H1 (cell line): ENCODE results near the gene FBXO17. TPM values are rescaled to one million over a fixed set of nuclear protein-coding genes. Genes with fewer than 3 reads are reported as not detected.

ENCODE experiments used
- CTCF ChIA-PET: fragments of 300-600 bp; sonication (Branson Sonifier 250); formaldehyde crosslinking; loops from one replicate; lab custom pipeline; 2021; ENCODE audit not compliant: partially characterized antibody; lab: Charles Lee
- POLR2A ChIA-PET: fragments of 300-600 bp; sonication (Branson Sonifier 250); formaldehyde crosslinking; loops from one replicate; lab custom pipeline; 2021; ENCODE audit warnings: inconsistent platforms; ENCODE audit not compliant: partially characterized antibody; lab: Charles Lee
- DNase-seq, 2 experiments: peaks; one replicate each; pipeline versions ENCODE4 v3.0.0 to v3.0.0-alpha.2; 2010 to 2022; ENCODE audit warnings: low spot score in 2 of 2, low read depth in 1 of 2, mixed read lengths in 1 of 2
- FAIRE-seq: peaks from 2 replicates; lab custom pipeline; 2011; peaks lifted over from hg19 to GRCh38; lab: Jason Lieb, UNC
- H2AFZ ChIP-seq: 2 replicates; pipeline ENCODE4 v1.8.1; 2012; ENCODE audit warnings: low read length, inconsistent platforms
- H2AK5ac ChIP-seq: 2 replicates; pipeline ENCODE4 v1.6.1; 2013; ENCODE audit warnings: low read depth, low read length
- H2BK120ac ChIP-seq: replicated peaks from 2 replicates; pipeline ENCODE3; 2013; ENCODE audit warnings: low read depth, low read length, inconsistent platforms
- H2BK12ac ChIP-seq: 2 replicates; pipeline ENCODE4 v1.6.1; 2013; ENCODE audit warnings: low read depth, low read length
- H2BK15ac ChIP-seq: 2 replicates; pipeline ENCODE4 v1.6.1; 2013; ENCODE audit warnings: low read length
- H2BK20ac ChIP-seq: 2 replicates; pipeline ENCODE4 v1.6.1; 2013; ENCODE audit warnings: low read length
- H2BK5ac ChIP-seq: 2 replicates; pipeline ENCODE4 v1.6.1; 2013; ENCODE audit warnings: low read depth, low read length
- H3K14ac ChIP-seq: 2 replicates; pipeline ENCODE4 v1.6.1; 2013; ENCODE audit warnings: inconsistent platforms; ENCODE audit not compliant: insufficient read length
- H3K18ac ChIP-seq: 2 replicates; pipeline ENCODE4 v1.6.1; 2013; ENCODE audit warnings: low read length; ENCODE audit errors: extremely low read depth
- H3K23ac ChIP-seq: 2 replicates; pipeline ENCODE4 v1.6.1; 2013; ENCODE audit warnings: inconsistent platforms; ENCODE audit not compliant: insufficient read length
- H3K23me2 ChIP-seq: 2 replicates; pipeline ENCODE4 v1.6.1; 2013; ENCODE audit warnings: low read depth, low read length
- H3K27ac ChIP-seq: 2 replicates; pipeline ENCODE4 v1.6.1; 2011; ENCODE audit warnings: low read depth, low read length, inconsistent platforms
- H3K27me3 ChIP-seq, 4 experiments: replicated peaks in 1 of 4; 1 replicate in 1 of 4; 2 replicates in 3 of 4; pipeline versions ENCODE4 v1.6.1 to v1.8.1; 2011 to 2013; ENCODE audit warnings: low read length in 3 of 4, mild to moderate bottlenecking in 3 of 4, inconsistent platforms in 2 of 4, mixed read lengths in 2 of 4, moderate library complexity in 1 of 4; ENCODE audit not compliant: control insufficient read depth in 3 of 4, insufficient read depth in 3 of 4; ENCODE audit errors: extremely low read depth in 1 of 4
- H3K36me3 ChIP-seq, 4 experiments: 2 replicates each; pipeline versions ENCODE4 v1.6.1 to v1.8.1; 2011 to 2013; ENCODE audit warnings: mild to moderate bottlenecking in 4 of 4, low read length in 3 of 4, moderate library complexity in 2 of 4, control low read depth in 1 of 4, inconsistent platforms in 1 of 4; ENCODE audit not compliant: insufficient read depth in 4 of 4, control insufficient read depth in 2 of 4
- H3K4ac ChIP-seq: replicated peaks from 2 replicates; pipeline ENCODE3; 2013; ENCODE audit warnings: low read length, low read depth, mixed read lengths, inconsistent platforms; ENCODE audit not compliant: insufficient read length
- H3K4me1 ChIP-seq, 4 experiments: replicated peaks in 1 of 4; 1 replicate in 1 of 4; 2 replicates in 3 of 4; pipeline versions ENCODE4 v1.6.1 to v1.8.1; 2011 to 2013; ENCODE audit warnings: low read length in 3 of 4, inconsistent platforms in 2 of 4, mixed read lengths in 1 of 4; ENCODE audit not compliant: insufficient read depth in 4 of 4, control insufficient read depth in 3 of 4
- H3K4me2 ChIP-seq, 2 experiments: 2 replicates each; pipeline versions ENCODE4 v1.6.1 to v1.8.1; 2011 to 2013; ENCODE audit warnings: low read depth in 2 of 2, low read length in 2 of 2, control low read depth in 1 of 2, inconsistent platforms in 1 of 2, mild to moderate bottlenecking in 1 of 2; ENCODE audit not compliant: insufficient read depth in 1 of 2
- H3K4me3 ChIP-seq, 4 experiments: fragments of 200-600, 300-600 bp in 1 of 4; sonication (generic), shearing (Covaris generic), sonication (Bioruptor Twin) in 1 of 4; 2 replicates each; pipeline versions ENCODE4 v1.5.1 to v1.8.1; 2011 to 2016; ENCODE audit warnings: low read length in 4 of 4, low read depth in 3 of 4, control low read depth in 2 of 4, inconsistent platforms in 2 of 4, mild to moderate bottlenecking in 2 of 4, mixed read lengths in 1 of 4, moderate library complexity in 1 of 4; ENCODE audit not compliant: insufficient read depth in 2 of 4; ENCODE audit errors: extremely low read depth in 1 of 4
- H3K56ac ChIP-seq: replicated peaks from 2 replicates; pipeline ENCODE3; 2013; ENCODE audit warnings: low read depth, mild to moderate bottlenecking, mixed read lengths, low read length, inconsistent platforms; ENCODE audit not compliant: insufficient read length
- H3K79me1 ChIP-seq: 2 replicates; pipeline ENCODE4 v1.6.1; 2013; ENCODE audit warnings: low read depth, low read length, control low read depth
- H3K79me2 ChIP-seq, 2 experiments: 2 replicates each; pipeline versions ENCODE4 v1.6.1 to v1.8.1; 2012 to 2013; ENCODE audit warnings: low read length in 2 of 2, mild to moderate bottlenecking in 2 of 2, inconsistent platforms in 1 of 2; ENCODE audit not compliant: insufficient read depth in 2 of 2, control insufficient read depth in 1 of 2
- H3K9ac ChIP-seq, 4 experiments: replicated peaks in 1 of 4; 1 replicate in 1 of 4; 2 replicates in 3 of 4; pipeline versions ENCODE4 v1.6.1 to v1.8.1; 2011 to 2013; ENCODE audit warnings: low read depth in 3 of 4, low read length in 3 of 4, control low read depth in 2 of 4, mild to moderate bottlenecking in 2 of 4, moderate library complexity in 2 of 4, inconsistent platforms in 1 of 4; ENCODE audit errors: extremely low read depth in 1 of 4
- H3K9me3 ChIP-seq, 2 experiments: 2 replicates each; pipeline versions ENCODE4 v1.6.1 to v1.8.1; 2012 to 2013; ENCODE audit warnings: mild to moderate bottlenecking in 2 of 2, moderate library complexity in 2 of 2, control low read depth in 1 of 2, inconsistent platforms in 1 of 2, low read depth in 1 of 2, low read length in 1 of 2, mixed read lengths in 1 of 2; ENCODE audit not compliant: insufficient read depth in 2 of 2
- H4K20me1 ChIP-seq, 2 experiments: replicated peaks in 1 of 2; 2 replicates each; pipeline versions ENCODE3 to v1.8.1; 2011 to 2013; ENCODE audit warnings: inconsistent platforms in 2 of 2, low read length in 2 of 2, mild to moderate bottlenecking in 1 of 2; ENCODE audit not compliant: insufficient read depth in 2 of 2, control insufficient read depth in 1 of 2
- H4K5ac ChIP-seq: 2 replicates; pipeline ENCODE4 v1.6.1; 2013; ENCODE audit warnings: low read length, low read depth, mixed read lengths, inconsistent platforms; ENCODE audit not compliant: insufficient read length
- H4K8ac ChIP-seq: 2 replicates; pipeline ENCODE4 v1.8.0; 2013; ENCODE audit warnings: mild to moderate bottlenecking, moderate library complexity, low read length, inconsistent platforms; ENCODE audit not compliant: insufficient read depth; ENCODE audit errors: extremely low read depth
- H4K91ac ChIP-seq: replicated peaks from 2 replicates; pipeline ENCODE3; 2013; ENCODE audit warnings: low read length, mixed read lengths, inconsistent platforms; ENCODE audit not compliant: insufficient read length
- CBX8 ChIP-seq: fragments of 300-800, 300-1000 bp; sonication (generic); IDR thresholded peaks from 2 replicates; pipeline ENCODE4 v1.7.1; 2016; ENCODE audit warnings: low read depth, low read length, borderline replicate concordance
- MAFK ChIP-seq: IDR thresholded peaks from 2 replicates; pipeline ENCODE4 v1.6.1; 2012; ENCODE audit warnings: low read depth, mild to moderate bottlenecking, improper control_type of control experiment, low read length
- NRF1 ChIP-seq: IDR thresholded peaks from 2 replicates; pipeline ENCODE4 v1.6.1; 2011; ENCODE audit warnings: mild to moderate bottlenecking, low read depth, low read length, improper control_type of control experiment
- RFX5 ChIP-seq: IDR thresholded peaks from 2 replicates; pipeline ENCODE4 v1.6.1; 2011; ENCODE audit warnings: low read depth, low read length, improper control_type of control experiment, borderline replicate concordance
- SUZ12 ChIP-seq: fragments of 200-600 bp; sonication (generic); IDR thresholded peaks from 2 replicates; pipeline ENCODE4 v1.6.1; 2012; ENCODE audit warnings: mild to moderate bottlenecking, inconsistent platforms, low read length, moderate library complexity, mixed read lengths
- WGBS, 2 experiments: shearing (Covaris generic) in 1 of 2; methylation state at CpG; one replicate each; pipeline versions ENCODE4 v1.1.6 to v1.1.7; 2013 to 2015; ENCODE audit warnings: low lambda C conversion rate in 2 of 2, mixed read lengths in 2 of 2, inconsistent platforms in 1 of 2, low coverage in 1 of 2, missing lambda C conversion rate in 1 of 2; ENCODE audit not compliant: insufficient replicate concordance in 2 of 2, insufficient coverage in 1 of 2, insufficient read length in 1 of 2; ENCODE audit errors: extremely low coverage in 1 of 2, missing lambda C conversion rate in 1 of 2; 5-methylcytosine and 5-hydroxymethylcytosine counted together
- polyA plus RNA-seq, 7 experiments: library from polyadenylated mRNA; depleted of rRNA in 3 of 7; stranded (reverse) in 5 of 7; unstranded in 2 of 7; fragments of >200 nt in 5 of 7; fragments of 200-250 nt in 2 of 7; gene quantifications; 1 replicate in 5 of 7; 2 replicates in 1 of 7; 4 replicates in 1 of 7; pipeline versions ENCODE4 v1.2.1 to v1.2.3, GENCODE V29; 2011 to 2013; ENCODE audit warnings: missing spikeins in 2 of 7, mixed read lengths in 2 of 7
- total RNA-seq: library from RNA; stranded (reverse); fragmentation: NEBNext Ultra II Directional; extraction: Animal tissue kit (Norgen Biotek cat#: 25700); gene quantifications from 2 replicates; pipeline ENCODE4 v1.2.1, GENCODE V29; 2021

FBXO17 gene
- total and polyA plus RNA-seq, 2 of the 8 experiments (the other 6 are each of a cell fraction or from before 2014, with no cell fraction given) = 11.7 to 15.3 TPM

- H3K27ac ChIP-seq = no peak overlapping the region
- peaks cover 0 to 7% of the 10 kb centered on the region in 2 experiments for H4K20me1 ChIP-seq
- no peaks in the 10 kb centered on the region; a peak in 1 of 4 replicates for H3K79me2 ChIP-seq
- no peak overlapping the region for H2BK12ac ChIP-seq
- H3K27me3 ChIP-seq = no peaks in the 10 kb centered on the region; a peak in 1 of 7 replicates
- no peaks in the 10 kb centered on the region for H3K9me3 ChIP-seq
- H3K23ac ChIP-seq = no peak overlapping the region
- TF ChIP-seq MAFK (no peak), SUZ12 (no peak), RFX5 (no peak), NRF1 (no peak), CBX8 (no peak)
- H3K23me2 ChIP-seq = peaks cover 6% of the 10 kb centered on the region; the same call in 1 of the 2 replicates
- H4K8ac ChIP-seq = 0 out of 2 replicates have a peak overlapping the region, but pooled peaks have one; percentile 2
- H3K4me1 ChIP-seq = no peaks in the 10 kb centered on the region
- DNase-seq (no peak), FAIRE-seq (no peak)
- H3K4me3 ChIP-seq = no peak overlapping the region
- H2BK15ac ChIP-seq = no peak overlapping the region
- H2BK20ac ChIP-seq = no peak overlapping the region
- H3K18ac ChIP-seq = no peak overlapping the region
- ChIA-PET POLR2A (interaction anchor here (0.8 to 6.7 kb wide), 8 partner anchors 8 to 157 kb away, joined by 3 to 36 read pairs (median 3); partner anchors contain the start of genes MRPS12, NFKBIB, SARS2 and SIRT2), CTCF (interaction anchor here (0.7 to 2.7 kb wide), 5 partner anchors 10 to 59 kb away, joined by 3 to 24 read pairs (median 5); partner anchors contain the start of genes MRPS12, NFKBIB and SARS2)
- H3K79me1 ChIP-seq = no peaks in the 10 kb centered on the region
- no peak overlapping the region for H4K91ac ChIP-seq
- H2BK5ac ChIP-seq = no peak overlapping the region
- H2AFZ ChIP-seq = no peak overlapping the region
- H2BK120ac ChIP-seq = no peak overlapping the region
- H3K9ac ChIP-seq = no peak overlapping the region
- no peak overlapping the region for H3K56ac ChIP-seq
- 98% methylated on average over 6 of the region's 9 CpGs; no CpG with 5 or more reads in 1 of the 2 experiments for WGBS, 2 experiments
- H3K4me2 ChIP-seq = no peak overlapping the region
- no peak overlapping the region for H2AK5ac ChIP-seq
- H3K14ac ChIP-seq = no peak overlapping the region
- H4K5ac ChIP-seq = no peak overlapping the region
- H3K36me3 ChIP-seq = peaks cover 2 to 17% (median 11%) of the 10 kb centered on the region in 4 experiments; a peak in 6 of 8 replicates
- H3K4ac ChIP-seq = no peak overlapping the region
These were observed 58.0 kb downstream of the FBXO17 start for GRCh38 chr19:38917516-38917915.
